Skin of body (tissue), 2 donors: ENCODE results near the gene UBE2N. TPM values are rescaled to one million over a fixed set of nuclear protein-coding genes. Genes with fewer than 3 reads are reported as not detected.
"Not testable (repeated sequence)": the region's sequence is repeated elsewhere in the genome, so short reads cannot be mapped to it uniquely, and the experiment has no call there.

Experiments used
- DNase-seq: peaks from one replicate; lab custom pipeline; 2025; lab: John Stamatoyannopoulos, UW
- total RNA-seq: library from RNA; depleted of rRNA; stranded (reverse); fragments of >200 nt; gene quantifications from one replicate; pipeline ENCODE4 v1.2.3, GENCODE V29; 2014

The UBE2N gene
- total RNA-seq, 1 donor from 2014 or later, result 69.3 TPM

DNA sequence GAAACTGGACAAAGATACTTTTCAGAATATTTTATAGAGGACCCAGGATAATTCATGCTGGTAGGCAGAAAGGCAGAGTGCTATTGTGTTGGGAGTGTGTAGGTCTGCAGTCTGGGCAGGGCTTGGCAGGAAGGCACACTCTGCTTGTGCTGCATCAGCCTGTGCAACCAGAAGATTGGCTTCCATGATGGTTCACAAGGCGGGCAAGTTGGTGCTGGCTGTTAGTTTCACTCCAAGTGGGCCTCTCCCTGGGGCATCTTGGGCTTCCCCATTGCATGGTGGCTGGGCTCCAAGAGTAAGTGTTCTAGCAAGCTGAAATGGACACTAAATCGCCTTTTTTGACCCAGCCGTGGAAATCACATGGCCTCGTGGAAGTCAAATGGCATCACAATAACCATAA is 1.8 kb upstream of the UBE2N start:
- DNase-seq, result no peak

DNA sequence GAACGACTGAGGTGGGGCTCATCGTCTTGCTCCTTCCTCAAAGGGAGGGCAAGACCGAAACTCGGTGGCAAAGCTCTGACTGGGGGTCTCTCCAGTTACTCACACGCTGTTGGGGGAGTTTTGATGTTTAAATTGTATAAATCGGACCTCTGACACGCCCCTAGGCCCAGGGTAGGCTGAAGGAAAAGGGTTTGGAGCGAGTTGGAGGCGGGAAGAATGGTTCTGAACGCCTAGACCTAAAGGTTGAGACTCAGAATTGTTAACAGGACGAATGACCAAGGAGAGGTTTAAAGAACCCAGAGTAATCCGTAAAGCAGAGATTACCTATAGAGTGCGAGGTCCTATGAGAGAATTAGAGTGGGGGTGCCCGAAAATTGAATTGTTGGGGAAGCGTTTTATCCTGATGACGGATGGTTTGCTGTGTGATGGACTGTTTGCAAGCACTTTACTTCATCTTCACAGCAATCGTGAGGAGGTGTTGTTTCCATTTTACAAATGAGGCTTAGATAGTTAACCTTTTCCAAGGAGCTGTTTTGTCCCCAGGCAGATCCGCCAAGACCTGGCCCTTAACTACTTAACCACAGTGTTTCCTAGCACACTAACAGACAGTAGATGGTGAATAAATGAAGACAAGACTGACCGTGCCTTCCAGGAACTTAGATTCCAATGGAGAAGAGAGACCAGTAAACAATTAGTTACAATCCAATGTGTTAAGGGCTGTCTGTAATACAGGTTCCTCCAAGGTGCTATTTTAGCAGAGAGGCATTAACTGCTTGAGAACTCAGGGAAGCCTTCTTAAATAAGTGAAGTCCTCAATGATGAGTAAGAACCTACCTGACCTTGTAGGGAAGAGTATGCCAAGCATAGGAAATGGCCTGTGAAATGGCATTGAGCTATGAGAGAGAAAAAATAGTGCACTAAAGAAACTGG is 929 bp upstream of the UBE2N start:
- DNase-seq, result no peak

DNA sequence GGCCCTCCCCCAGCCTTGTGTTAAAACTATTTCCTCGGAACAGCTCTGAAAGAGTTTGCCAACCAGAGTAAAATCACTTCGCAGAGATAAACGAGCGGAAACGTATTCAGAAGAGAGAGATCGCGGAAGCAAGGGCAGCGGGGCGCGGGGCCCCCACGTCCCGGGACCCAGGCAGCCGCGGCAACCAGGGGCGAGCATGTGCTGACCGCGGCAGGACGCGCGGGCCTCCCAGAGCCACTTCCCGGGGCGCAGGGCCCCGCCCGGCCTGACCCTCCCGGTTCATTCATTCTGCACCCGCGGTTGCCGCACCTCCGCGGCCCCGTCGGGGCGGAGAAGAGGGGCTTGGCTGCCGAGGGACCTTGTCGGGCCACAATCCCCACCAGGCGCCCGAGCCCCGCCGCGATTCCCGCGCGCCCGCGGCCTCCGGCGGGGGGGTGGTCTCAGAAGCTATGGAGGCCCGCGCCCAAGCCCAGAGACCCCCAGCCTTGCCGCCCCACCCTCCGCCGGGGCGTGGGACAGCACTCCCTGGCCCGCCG is 598 bp downstream of the UBE2N start:
- DNase-seq, result no peak

DNA sequence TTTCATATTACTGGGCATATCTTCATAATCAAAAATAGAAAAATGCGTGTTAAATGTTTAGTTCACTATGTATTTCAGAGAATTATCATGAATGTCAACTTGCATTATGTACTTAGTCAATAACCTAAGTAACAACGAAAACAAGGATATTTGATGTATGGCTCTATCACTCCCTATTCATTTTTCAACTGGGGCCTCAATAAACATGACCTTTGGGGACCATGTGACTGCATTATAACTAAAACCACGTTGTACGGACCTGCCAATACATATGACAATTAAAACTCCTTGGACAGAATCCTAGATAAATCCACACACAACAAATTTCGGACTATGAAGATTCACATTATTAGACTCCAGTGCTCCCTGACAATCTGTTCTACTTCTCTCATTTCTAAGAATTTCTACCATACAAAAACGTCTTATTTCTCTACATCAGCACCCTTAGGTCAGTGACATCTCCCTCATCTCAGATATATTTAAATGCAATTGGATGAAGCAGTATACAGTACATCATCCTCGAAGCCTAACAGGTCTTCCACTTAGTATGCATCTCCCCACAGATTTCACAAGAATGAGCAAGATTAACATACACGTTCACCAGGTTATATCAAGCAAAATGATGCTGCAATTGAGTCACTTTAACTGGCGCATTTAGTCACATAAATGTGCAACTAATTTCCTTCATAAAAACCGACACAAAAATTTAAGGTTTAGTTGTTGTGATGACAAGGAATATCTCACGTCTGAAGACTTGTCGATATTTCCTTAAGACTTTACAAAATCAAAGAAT is 1.5 kb downstream of the UBE2N start:
- no peak for DNase-seq

DNA sequence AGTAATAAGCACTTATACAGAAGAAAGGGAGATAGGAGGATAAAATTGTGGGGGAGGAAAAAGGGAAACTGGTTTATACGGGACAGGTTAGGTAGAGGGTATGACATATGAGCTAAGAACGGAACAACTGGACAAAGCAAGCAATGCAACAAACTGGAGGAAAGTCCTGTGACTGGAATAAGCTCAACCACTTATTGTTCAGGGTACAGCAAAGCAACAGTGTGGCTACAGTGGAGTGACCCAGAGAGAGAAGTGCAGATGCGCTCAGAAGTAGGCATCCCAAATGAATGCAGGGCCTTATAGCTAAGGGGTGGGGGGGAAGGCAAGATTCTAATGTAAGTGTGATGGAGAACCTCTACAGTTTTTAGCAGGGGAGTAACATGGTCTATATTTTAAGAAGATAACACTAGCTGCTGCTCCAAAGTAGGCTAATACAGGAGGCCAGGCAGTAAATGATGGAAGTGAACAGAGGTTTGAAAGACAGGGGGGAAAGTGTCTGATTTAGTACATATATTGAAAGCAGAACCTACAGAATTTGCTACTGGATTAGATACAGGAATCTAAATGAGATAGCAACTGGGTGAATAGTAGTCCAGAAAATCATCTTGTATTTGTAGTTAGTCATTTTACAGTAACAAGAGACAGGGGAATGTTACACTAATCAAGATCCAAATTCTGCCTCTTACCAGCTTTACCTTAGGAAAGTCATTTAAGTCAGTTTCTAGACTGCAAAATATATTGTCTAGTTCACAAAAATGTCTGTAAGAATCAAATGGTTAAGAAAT is 3.3 kb downstream of the UBE2N start:
- no peak for DNase-seq

DNA sequence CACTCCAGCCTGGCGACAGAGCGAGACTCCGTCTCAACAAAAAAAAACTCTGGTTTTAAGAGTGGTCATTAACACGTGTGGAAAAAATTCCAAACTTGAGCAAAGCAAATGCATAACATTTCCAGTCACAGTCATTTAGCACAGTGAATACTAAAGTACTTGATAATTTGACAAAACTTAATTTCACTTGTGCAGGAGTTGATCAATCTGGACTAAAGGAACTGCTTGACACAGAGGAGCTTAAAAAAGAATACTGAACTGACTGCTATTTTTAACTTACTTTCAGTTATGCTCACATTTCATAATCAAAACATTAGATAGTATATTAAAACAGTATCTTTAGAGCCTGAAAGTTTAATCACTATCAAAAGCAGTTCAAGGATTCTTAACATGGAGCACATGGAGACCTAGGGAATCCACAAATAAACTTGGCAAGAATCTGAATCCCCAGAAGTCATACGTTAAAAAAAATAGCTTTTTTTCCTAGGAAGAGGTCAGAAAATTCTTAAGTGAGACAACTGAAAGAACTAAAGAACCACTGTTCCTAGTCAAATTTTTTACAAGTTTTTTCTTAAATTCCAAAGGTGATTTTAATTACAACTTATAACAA is 7.4 kb downstream of the UBE2N start:
- no peak for DNase-seq

DNA sequence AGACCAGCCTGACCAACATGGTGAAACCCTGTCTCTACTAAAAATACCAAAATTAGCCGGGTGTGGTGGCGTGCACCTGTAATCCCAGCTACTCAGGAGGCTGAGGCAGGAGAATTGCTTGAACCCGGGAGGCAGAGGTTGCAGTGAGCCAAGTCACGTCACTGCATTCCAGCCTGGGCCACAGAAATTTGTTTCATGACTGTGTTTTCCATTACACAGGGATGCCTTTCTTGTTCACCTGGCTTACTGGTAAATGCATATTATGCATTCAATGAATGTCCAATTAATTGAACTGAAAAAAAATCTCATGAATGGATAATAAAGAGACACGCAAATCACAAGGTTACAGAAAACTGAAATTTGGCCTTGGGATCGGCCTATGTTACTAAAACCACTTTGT is 9.7 kb downstream of the UBE2N start:
- DNase-seq, result not testable (repeated sequence)

DNA sequence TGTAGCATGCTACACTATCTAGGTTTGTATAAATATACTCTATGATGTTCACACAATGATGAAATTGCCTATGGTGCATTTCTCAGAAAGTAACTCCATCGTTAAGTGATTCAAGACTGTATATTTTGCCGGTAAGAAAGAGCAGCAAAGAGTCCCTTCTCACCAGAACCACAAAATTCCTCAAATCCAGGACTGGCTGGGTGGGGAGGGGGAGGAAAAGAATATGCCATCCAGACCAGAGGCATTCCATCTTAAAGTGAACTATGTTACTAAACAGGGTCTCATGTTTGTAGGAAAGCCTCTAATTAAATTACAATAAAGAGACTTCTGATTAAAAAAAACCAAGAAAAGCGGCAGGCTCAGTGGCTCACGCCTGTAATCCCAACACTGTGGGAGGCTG is 11.5 kb downstream of the UBE2N start:
- DNase-seq, result no peak

DNA sequence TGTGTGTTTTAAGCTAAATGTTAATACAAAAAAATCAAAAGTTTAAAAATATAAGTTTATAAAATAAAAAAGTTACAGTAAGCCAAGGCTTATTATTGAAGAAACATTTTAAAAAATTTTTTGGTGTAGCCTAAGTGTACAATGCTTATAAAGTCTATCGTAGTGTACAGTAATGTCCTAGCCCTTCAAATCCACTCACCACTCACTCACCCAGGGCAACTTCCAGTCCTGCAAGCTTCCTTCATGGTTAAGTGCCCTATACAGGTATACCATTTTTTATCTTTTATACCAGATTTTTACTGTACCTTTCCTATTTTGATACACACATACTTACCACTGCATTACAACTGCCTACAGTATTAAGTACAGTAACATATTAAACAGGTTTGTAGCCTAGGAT is 11.9 kb downstream of the UBE2N start:
- DNase-seq, result no peak

DNA sequence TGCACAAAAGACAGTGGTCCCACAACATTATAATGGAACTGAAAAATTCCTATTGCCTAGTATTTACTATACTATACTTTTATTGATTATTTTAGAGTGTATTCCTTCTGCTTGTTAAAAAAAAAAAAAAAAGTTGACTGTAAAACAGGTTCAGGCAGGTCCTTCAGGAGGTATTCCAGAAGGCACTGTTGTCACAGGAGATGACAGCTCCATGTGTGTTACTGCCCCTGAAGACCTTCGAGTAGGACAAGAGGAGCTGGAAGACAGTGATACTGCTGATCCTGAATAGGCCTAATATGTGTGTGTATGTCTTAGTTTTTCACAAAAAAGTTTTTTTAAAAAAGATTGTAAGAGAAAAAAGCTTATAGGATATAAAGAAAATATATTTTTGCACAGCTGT is 12.3 kb downstream of the UBE2N start:
- DNase-seq, result no peak

DNA sequence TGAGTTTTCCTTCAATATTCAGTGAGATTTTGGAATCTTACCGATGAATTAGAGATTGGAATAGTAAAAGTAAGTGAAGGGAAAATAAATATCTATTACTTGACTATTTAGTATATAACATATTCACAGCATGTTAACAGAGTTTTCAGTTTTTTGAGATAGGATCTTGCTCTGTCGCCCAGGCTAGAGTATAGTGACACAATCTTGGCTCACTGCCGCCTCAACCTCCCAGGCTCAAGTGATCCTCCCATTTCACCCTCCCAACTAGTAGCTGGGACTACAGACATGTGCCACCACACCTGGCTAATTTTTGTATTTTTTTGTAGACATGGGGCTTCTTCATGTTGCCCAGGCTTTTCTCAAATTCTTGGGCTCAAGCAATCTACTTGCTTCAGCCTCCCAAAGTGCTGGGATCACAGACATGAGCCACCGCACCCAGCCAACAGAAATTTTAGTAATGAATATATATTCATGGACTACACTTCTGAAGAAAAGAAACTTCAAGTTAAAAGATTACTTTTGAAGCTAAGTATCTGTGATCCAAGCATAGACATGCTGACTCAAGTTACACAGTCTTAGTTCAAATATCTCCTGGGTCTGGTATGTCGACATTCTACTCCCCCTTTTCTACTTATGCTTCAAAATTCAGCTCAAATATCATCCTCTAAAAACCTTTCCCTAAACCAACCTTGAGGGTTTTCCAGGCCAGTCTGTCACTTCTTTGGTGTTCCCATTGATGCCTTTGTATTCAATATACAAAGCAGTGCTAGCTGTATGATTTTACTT is 13.8 kb downstream of the UBE2N start:
- DNase-seq, result no peak

DNA sequence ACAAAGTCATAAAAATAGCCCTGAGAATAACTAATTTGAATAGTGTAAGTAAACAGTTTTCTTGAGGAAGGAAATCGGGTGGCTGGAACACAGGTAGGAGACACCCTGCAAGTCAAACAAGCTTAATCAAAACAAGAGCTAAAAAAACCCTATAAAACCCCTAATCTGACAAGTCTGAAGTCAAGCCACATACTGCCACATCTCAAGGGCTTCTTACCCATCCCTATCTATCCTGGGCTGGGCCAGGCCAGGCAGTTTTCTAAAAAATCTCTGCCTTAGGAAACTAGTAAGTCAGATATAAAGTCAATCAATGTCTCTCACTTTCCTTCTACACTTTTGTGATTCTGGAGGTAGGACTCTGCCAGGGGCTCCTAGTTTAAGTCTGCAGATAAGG is 15.3 kb downstream of the UBE2N start:
- no peak for DNase-seq

DNA sequence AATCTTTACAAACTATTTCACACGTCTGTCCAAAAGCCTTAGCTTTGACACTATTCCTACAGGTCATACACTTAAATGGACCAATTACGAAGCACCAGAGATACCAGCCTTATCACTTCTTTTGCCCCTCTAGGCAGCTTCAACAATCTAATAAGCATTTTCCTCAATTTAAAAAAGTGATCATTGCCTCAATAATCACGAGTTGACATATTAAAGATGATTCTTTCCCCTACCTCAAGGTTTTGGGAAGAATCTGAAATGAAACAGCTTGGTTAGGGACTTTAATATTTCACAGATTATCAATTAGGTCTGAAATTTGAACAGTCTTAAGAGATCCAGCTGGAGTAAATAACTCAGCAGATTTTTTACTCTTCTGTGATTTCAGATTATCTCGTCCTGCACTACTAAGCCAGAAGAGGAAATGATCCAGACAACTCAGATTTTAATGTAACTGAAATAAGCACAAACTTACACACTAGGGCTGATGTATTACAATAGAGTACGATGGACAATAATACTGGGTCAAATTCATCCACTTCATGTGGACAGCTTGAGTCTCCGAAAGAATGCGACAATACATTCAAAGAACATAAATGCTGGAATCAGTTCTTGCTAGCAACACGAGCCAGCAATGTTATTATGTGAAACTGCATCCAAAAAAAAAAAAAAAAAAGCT is 15.9 kb downstream of the UBE2N start:
- DNase-seq, result peak; percentile 24

DNA sequence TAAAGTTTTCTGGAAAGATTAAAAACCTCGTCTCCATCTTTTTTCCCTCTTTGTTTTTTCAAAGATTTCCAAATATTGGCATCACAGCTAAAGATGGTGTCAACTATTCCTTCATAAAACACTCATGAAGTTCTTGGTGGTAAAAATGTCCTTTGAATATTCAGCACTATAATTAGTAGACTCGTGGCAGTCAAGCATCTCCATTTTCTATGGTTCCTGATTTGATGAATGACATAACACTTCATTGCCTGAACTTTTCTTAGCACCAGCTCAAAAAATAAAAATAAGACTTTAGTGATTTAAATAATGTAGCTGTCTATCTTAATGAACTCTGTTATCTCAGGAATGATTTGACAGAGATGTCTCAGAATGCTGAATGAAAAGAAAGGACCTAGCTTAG is 19.7 kb downstream of the UBE2N start:
- DNase-seq, result no peak

DNA sequence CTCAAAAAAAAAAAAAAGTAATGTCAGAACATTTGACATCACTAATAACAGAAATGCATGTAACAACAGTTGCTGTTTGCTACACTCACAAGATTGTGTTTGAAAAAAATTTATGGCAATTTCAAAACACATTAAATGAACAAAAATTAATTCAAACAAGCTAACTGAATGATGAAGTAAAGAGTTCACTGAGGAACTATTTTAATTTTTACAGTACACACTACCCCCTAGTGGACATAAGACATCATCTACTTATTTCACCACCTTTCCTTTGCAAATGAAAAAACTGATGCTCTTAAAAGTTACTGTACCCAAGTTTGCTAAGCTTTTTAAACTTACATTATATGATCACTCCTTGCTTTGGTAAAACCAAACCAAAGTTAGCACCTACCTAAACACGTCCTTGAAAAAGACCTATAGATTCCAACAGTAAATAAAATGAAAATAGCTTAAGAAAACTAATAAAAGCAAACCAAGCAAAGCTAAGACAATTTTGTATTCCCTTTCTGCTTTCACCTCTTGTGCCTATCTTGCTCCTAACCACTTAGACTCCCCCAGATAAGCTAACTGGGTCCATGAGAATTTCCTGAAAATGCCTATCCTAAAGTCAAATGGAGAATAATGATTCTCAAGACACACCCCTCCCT is 22.2 kb downstream of the UBE2N start:
- peak; percentile 49 for DNase-seq

DNA sequence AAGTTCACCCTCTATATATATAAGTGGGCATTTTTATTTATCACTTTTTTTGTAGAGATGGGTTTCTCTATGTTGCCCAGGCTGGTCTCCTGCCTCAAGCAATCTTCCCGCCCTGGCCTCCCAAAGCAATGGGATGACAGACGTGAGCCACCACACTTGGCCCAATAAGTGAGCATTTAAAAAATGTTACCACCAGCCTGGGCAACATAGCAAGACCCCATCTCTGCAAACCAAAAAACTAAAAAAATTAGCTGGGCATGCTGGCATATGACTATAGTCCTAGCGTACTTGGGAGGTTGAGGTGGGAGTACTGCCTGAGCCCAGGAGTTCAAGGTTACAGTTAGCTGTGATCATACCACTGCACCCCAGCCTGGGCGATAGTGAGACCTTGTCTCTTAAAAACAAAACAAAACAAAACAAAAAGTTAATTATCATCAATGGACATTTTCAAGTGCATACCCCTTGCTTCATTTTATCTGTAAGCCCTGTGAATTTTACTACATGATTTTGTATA is 23.7 kb downstream of the UBE2N start:
- DNase-seq, result no peak

DNA sequence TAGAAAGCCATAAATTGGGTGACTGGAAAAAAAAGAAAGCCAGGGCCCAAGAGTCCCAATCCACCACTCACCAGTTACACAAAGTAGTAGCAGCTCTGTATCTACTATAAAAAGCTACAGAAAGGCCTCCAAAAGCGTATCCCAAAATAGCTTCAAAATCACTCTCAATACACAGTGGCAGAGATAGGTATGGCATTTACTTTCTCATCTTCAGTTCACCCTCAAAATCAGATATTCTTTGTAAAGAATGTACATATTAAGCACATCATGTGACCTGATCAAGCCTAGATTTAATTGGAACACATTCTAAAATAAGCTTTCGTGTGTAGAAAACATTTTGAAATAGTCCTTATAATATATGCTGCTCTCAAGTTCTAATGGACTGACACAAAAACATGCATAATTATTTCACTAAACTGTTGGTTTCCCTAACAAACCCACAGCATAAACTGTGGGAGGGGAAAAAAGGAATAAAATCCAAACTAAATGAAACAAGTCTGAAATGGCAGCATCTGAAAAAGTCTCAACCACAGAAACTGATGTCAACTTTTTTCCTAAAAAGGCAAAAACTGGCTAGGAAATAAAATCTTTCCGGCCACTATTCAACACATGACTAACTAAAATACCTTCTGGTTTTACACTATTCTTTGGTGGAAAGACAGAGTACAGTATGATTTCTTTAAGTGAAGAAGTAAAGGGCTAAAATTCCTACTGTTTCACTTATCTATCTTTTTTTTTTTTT is 25.9 kb downstream of the UBE2N start:
- no peak for DNase-seq

DNA sequence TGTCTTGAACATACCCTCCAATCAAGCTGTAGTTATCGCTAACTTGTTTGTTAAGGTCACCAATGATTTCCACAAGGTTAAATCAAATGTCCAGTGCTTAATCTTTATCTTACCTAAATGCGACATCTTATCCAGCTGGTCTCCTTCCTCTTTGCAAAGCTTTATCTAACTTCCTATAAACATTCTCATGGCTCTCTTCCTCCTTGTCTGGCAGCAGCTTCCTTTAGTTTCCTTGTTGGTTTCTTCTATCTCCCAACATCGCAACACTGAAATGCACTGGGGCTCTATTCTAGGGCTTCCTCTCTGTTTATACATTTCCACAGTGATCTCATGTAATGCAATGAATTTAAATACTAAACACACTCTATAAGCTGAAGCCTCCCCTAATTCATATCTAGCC is 28.7 kb downstream of the UBE2N start:
- no peak for DNase-seq
